Gastrocnemius medialis (tissue), 4 donors: ENCODE data around the gene DNAJA3. TPM values are rescaled to one million over a fixed set of nuclear protein-coding genes. Genes with fewer than 3 reads are reported as not detected.
A peak's percentile ranks its signal among the peaks of the same experiment; 100 is the strongest.

Source experiments
- ATAC-seq, 2 donors: fragments of 150-250 bp; one replicate each; pipeline ENCODE4 v1.9.1; 2016
- DNase-seq, 2 donors: peaks; one replicate each; pipeline ENCODE4 v3.0.0-alpha.2; 2019
- H3K27ac ChIP-seq, 4 donors: fragments of 200-600 bp; sonication (generic); 1 replicate in 1 of 4; 2 replicates in 3 of 4; pipeline ENCODE4 v1.5.1; 2016 to 2018; ENCODE audit warnings: mild to moderate bottlenecking in 2 of 4, moderate library complexity in 1 of 4
- H3K27me3 ChIP-seq, 3 donors: fragments of 200-600 bp; sonication (generic) in 2 of 3; 1 replicate in 1 of 3; 2 replicates in 2 of 3; pipeline versions ENCODE4 v1.5.1 to v1.6.0; 2016 to 2019; ENCODE audit warnings: mild to moderate bottlenecking in 1 of 3, moderate library complexity in 1 of 3
- H3K36me3 ChIP-seq, 2 donors: fragments of 200-600 bp; sonication (generic) in 1 of 2; one replicate each; pipeline ENCODE4 v1.5.1; 2017 to 2018
- H3K4me1 ChIP-seq, 2 donors: fragments of 200-600 bp; sonication (generic) in 1 of 2; one replicate each; pipeline ENCODE4 v1.5.1; 2016 to 2017; ENCODE audit warnings: mild to moderate bottlenecking in 2 of 2
- H3K4me3 ChIP-seq, 4 donors: fragments of 200-600 bp; sonication (generic) in 3 of 4; 1 replicate in 1 of 4; 2 replicates in 3 of 4; pipeline ENCODE4 v1.5.1; 2016 to 2019; ENCODE audit warnings: mild to moderate bottlenecking in 2 of 4
- H3K9me3 ChIP-seq, 3 donors: fragments of 200-600 bp; sonication (generic) in 2 of 3; 1 replicate in 1 of 3; 2 replicates in 2 of 3; pipeline ENCODE4 v1.5.1; 2016 to 2019
- CTCF ChIP-seq, 5 experiments: fragments of 450-650 bp in 3 of 5; fragments of 200-600 bp in 2 of 5; sonication (generic) in 2 of 5; IDR thresholded peaks in 4 of 5; conservative IDR thresholded peaks in 1 of 5; 1 replicate in 4 of 5; 2 replicates in 1 of 5; pipeline ENCODE4 v1.5.1; 2016 to 2019; ENCODE audit warnings: antibody characterized with exemption in 5 of 5, mild to moderate bottlenecking in 3 of 5, moderate library complexity in 3 of 5
- POLR2A ChIP-seq, 2 donors: fragments of 450-650 bp; IDR thresholded peaks; one replicate each; pipeline ENCODE4 v1.6.1; 2017; ENCODE audit warnings: antibody characterized with exemption in 2 of 2, mild to moderate bottlenecking in 2 of 2, moderate library complexity in 2 of 2
- in situ Hi-C, 4 donors: fragments of 200-750 bp; cut with MboI; loops; one replicate each; pipeline versions ENCODE4 v1.15.0 to v1.8.0; 2017; ENCODE audit warnings: low sequenced_read_pairs in 4 of 4
- intact Hi-C: fragments of 100-400 bp; cut with DNase I; formaldehyde crosslinking; loops from one replicate; pipeline ENCODE4 v1.15.1; 2023; ENCODE audit warnings: low total_unique reads
- total RNA-seq, 4 donors: library from RNA; depleted of rRNA; stranded (reverse); fragments of >200 nt; gene quantifications; one replicate each; pipeline versions ENCODE4 v1.1.0 to v1.2.3, GENCODE V29; 2016

DNAJA3 gene
- total RNA-seq, 4 donors from 2014 or later, result 94.8 to 114 (median 103) TPM

GRCh38 chr16:4388271-4389021, 37.2 kb upstream of the DNAJA3 start:
- ATAC-seq, result no peak
- Histone ChIP-seq H3K4me3 (no peak overlapping the region), H3K4me1 (peaks cover 0 to 3% of the 10 kb centered on the region in 2 donors), H3K36me3 (no peaks in the 10 kb centered on the region), H3K9me3 (no peaks in the 10 kb centered on the region), H3K27ac (peak overlapping the region; percentile 62 to 79 (median 66)), H3K27me3 (no peaks in the 10 kb centered on the region)
- no peak for DNase-seq
- TF ChIP-seq CTCF (IDR thresholded peaks at IDR 0.05 in 4 of 5, conservative IDR thresholded peaks at IDR 0.05 in 1 of 5), result no peak
- TF ChIP-seq POLR2A (IDR thresholded peaks at IDR 0.05), result no peak
- in situ Hi-C loops, result no loop called here
- intact Hi-C loops, result no loop called here

- Histone ChIP-seq H3K27me3 (no peaks in the 10 kb centered on the region), H3K27ac (peak overlapping the region; percentile 60 to 72 (median 64)), H3K4me3 (no peak overlapping the region), H3K36me3 (no peaks in the 10 kb centered on the region), H3K4me1 (peaks cover 0 to 3% of the 10 kb centered on the region in 2 donors), H3K9me3 (no peaks in the 10 kb centered on the region)
- intact Hi-C loops, result no loop called here
- DNase-seq, result no peak
- TF ChIP-seq CTCF (IDR thresholded peaks at IDR 0.05 in 4 of 5, conservative IDR thresholded peaks at IDR 0.05 in 1 of 5), result no peak
- no peak for TF ChIP-seq POLR2A (IDR thresholded peaks at IDR 0.05)
- ATAC-seq, result no peak
- in situ Hi-C loops, result no loop called here
Observed at GRCh38 chr16:4389051-4389955, 36.4 kb upstream of the DNAJA3 start.

GRCh38 chr16:4390266-4391260, 35.1 kb upstream of the DNAJA3 start:
- Histone ChIP-seq H3K27me3 (no peaks in the 10 kb centered on the region), H3K4me1 (peaks cover 0 to 3% of the 10 kb centered on the region in 2 donors), H3K36me3 (peaks cover 0 to 6% of the 10 kb centered on the region in 2 donors), H3K27ac (peak overlapping the region in 2 of 4 donors; percentile 62 to 72), H3K4me3 (no peak overlapping the region), H3K9me3 (no peaks in the 10 kb centered on the region)
- TF ChIP-seq POLR2A (IDR thresholded peaks at IDR 0.05) (no peak), CTCF (IDR thresholded peaks at IDR 0.05 in 4 of 5, conservative IDR thresholded peaks at IDR 0.05 in 1 of 5) (no peak)
- DNase-seq (no peak), ATAC-seq (no peak)
- intact Hi-C loops, result no loop called here
- in situ Hi-C loops, result no loop called here

- peaks cover 0 to 6% of the 10 kb centered on the region in 2 donors for H3K36me3 ChIP-seq
- H3K9me3 ChIP-seq, result no peaks in the 10 kb centered on the region
- H3K4me3 ChIP-seq, result no peak overlapping the region
- DNase-seq (no peak), ATAC-seq (no peak)
- no peak for TF ChIP-seq CTCF (IDR thresholded peaks at IDR 0.05 in 4 of 5, conservative IDR thresholded peaks at IDR 0.05 in 1 of 5)
- TF ChIP-seq POLR2A (IDR thresholded peaks at IDR 0.05), result no peak
- peak overlapping the region in 2 of 4 donors; percentile 8 to 52 for H3K27ac ChIP-seq
- no peaks in the 10 kb centered on the region for H3K27me3 ChIP-seq
- intact Hi-C loops (no loop called here), in situ Hi-C loops (no loop called here)
- peaks cover 0 to 3% of the 10 kb centered on the region in 2 donors for H3K4me1 ChIP-seq
Observed at GRCh38 chr16:4391631-4392381, 33.9 kb upstream of the DNAJA3 start.
